Thyroid gland (tissue), 4 donors: ENCODE data around the gene SRPK3. TPM values are rescaled to one million over a fixed set of nuclear protein-coding genes. Genes with fewer than 3 reads are reported as not detected.
"Not testable (repeated sequence)": the region's sequence is repeated elsewhere in the genome, so short reads cannot be mapped to it uniquely, and the experiment has no call there.

ENCODE experiments used
- DNase-seq, 2 donors: peaks; one replicate each; pipeline ENCODE4 v3.0.0-alpha.2; 2019
- H3K27ac ChIP-seq, 3 donors: fragments of 200-600 bp; sonication (generic); 1 replicate in 2 of 3; 2 replicates in 1 of 3; pipeline ENCODE4 v1.5.1; 2016 to 2019; ENCODE audit warnings: mild to moderate bottlenecking in 1 of 3, moderate library complexity in 1 of 3
- H3K27me3 ChIP-seq: fragments of 200-600 bp; sonication (generic); one replicate; pipeline ENCODE4 v1.5.1; 2019
- H3K36me3 ChIP-seq, 2 donors: fragments of 200-600 bp; sonication (generic); one replicate each; pipeline ENCODE4 v1.5.1; 2016 to 2019
- H3K4me1 ChIP-seq, 2 donors: fragments of 200-600 bp; sonication (generic); one replicate each; pipeline ENCODE4 v1.5.1; 2017 to 2019
- H3K4me3 ChIP-seq, 3 donors: fragments of 200-600 bp; sonication (generic); replicated peaks in 1 of 3; 1 replicate in 2 of 3; 2 replicates in 1 of 3; pipeline ENCODE4 v1.5.1; 2016; ENCODE audit warnings: mild to moderate bottlenecking in 1 of 3
- H3K9me3 ChIP-seq: fragments of 200-600 bp; sonication (generic); one replicate; pipeline ENCODE4 v1.5.1; 2017
- POLR2A ChIP-seq, 2 donors: fragments of 450-650 bp; IDR thresholded peaks; one replicate each; pipeline ENCODE4 v1.6.1; 2017; ENCODE audit warnings: antibody characterized with exemption in 2 of 2, mild to moderate bottlenecking in 2 of 2, moderate library complexity in 1 of 2
- WGBS, 2 donors: methylation state at CpG; one replicate each; pipeline ENCODE4 v1.1.5; 2017; 5-methylcytosine and 5-hydroxymethylcytosine counted together
- intact Hi-C: fragments of 100-400 bp; cut with DNase I; formaldehyde crosslinking; loops from one replicate; pipeline ENCODE4 v1.15.1; 2023
- total RNA-seq, 4 donors: library from RNA; depleted of rRNA; stranded (reverse); fragments of >200 nt; gene quantifications; one replicate each; pipeline ENCODE4 v1.2.3, GENCODE V29; 2016
- TF ChIP-seq, protein P1 (sequence below), 6 experiments: fragments of 200-600 bp in 3 of 6; fragments of 450-650 bp in 3 of 6; sonication (generic) in 3 of 6; IDR thresholded peaks; one replicate each; pipeline ENCODE4 v1.5.1; 2016 to 2019; ENCODE audit warnings: antibody characterized with exemption in 6 of 6, mild to moderate bottlenecking in 2 of 6, inconsistent platforms in 1 of 6, moderate library complexity in 1 of 6

Gene SRPK3
- total RNA-seq, 4 donors from 2014 or later: 0.22 TPM; not detected in 3

DNA sequence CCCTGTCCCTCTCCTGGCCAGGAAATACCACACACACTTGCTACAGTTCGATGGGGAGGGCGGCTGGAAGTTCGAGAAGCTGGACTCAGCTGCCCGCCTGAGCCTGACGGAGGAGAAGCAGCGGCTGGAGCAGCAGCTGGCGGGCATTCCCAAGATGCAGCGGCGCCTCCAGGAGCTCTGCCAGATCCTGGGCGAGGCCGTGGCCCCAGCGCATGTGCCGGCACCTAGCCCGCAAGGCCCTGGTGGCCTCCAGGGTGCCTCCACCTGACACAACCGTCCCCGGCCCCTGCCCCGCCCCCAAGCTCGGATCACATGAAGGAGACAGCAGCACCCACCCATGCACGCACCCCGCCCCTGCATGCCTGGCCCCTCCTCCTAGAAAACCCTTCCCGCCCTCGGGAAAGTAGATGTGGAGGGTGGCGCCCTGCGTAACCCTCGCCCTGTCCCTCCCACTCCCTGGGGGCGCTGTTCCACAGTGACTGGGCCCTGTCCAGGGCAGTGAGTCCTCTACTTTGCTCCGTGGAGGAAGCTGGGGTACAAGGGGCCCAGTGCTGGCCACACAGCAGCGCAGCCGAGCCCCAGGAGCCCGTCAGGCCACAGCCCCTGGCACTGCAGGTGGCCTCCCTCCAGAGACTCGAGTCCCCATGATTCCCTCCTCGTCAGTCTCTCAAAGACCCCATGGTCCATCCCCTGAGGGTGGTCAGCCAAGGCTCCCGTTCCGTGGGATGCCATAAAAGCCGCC is 37.2 kb upstream of the SRPK3 start:
- H3K27ac ChIP-seq, H3K4me1 ChIP-seq, H3K36me3 ChIP-seq, H3K4me3 ChIP-seq, H3K27me3 ChIP-seq, H3K9me3 ChIP-seq, intact Hi-C loops: not testable (repeated sequence)
- WGBS, 2 donors: 0% methylated on average over 2 of the region's 35 CpGs; no CpG with 5 or more reads in 1 of the 2 donors
- peak in 1 of 2 donors; percentile 20 for TF ChIP-seq POLR2A (IDR thresholded peaks at IDR 0.05)
- peak; percentile 72 to 82 for DNase-seq

DNA sequence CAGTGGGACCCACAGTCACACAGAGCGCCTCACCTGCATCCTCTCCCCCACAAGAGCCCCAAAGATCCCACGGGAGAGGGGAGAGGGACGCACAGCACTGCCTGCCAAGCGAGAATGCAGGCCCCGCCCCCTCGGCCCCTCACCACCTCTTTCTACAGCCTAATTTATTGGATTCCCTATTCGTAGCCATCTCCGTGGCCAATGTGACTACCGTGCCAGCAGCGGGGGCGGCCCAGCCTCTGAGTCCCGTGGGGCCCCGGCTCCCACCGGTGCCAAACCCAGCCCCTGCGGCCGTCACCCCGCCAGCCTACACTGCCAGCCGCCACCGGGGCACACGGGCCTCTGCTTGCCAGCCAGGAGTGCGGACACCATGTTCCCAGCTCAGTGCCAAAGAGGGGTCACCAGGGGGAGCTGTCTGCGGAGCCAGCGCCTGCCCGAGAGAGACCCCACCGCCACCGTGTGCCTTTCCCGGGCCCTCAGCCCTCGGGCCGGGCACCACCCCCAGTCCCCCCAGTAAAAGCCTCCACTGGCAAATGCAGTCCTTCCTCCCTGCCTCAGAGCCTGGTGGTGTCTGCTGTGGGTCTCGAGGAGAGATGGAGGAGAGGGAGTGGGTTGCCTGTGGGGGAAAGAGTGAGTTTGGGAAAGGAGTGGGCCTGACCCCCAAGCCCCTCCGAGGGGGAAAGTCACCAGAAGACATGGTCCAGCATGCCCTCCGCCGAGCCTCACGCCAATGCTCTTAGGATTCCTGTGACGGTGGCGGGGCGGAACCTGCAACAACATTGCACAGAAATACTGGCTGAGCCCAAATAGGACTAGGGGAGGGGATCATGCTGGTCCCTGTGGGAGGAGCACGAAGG is 36.4 kb upstream of the SRPK3 start:
- intact Hi-C loops: no loop called here
- Histone ChIP-seq H3K27ac (no peak overlapping the region), H3K36me3 (no peaks in the 10 kb centered on the region), H3K9me3 (no peaks in the 10 kb centered on the region), H3K4me1 (peaks cover 0 to 4% of the 10 kb centered on the region in 2 donors), H3K4me3 (no peak overlapping the region), H3K27me3 (no peaks in the 10 kb centered on the region)
- WGBS, 2 donors: 10 to 26% methylated on average over 7 to 10 of the region's 38 CpGs
- TF ChIP-seq POLR2A (IDR thresholded peaks at IDR 0.05): no peak
- TF ChIP-seq, protein P1, sequence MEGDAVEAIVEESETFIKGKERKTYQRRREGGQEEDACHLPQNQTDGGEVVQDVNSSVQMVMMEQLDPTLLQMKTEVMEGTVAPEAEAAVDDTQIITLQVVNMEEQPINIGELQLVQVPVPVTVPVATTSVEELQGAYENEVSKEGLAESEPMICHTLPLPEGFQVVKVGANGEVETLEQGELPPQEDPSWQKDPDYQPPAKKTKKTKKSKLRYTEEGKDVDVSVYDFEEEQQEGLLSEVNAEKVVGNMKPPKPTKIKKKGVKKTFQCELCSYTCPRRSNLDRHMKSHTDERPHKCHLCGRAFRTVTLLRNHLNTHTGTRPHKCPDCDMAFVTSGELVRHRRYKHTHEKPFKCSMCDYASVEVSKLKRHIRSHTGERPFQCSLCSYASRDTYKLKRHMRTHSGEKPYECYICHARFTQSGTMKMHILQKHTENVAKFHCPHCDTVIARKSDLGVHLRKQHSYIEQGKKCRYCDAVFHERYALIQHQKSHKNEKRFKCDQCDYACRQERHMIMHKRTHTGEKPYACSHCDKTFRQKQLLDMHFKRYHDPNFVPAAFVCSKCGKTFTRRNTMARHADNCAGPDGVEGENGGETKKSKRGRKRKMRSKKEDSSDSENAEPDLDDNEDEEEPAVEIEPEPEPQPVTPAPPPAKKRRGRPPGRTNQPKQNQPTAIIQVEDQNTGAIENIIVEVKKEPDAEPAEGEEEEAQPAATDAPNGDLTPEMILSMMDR (IDR thresholded peaks at IDR 0.05): no peak
- peak; percentile 31 to 38 for DNase-seq

DNA sequence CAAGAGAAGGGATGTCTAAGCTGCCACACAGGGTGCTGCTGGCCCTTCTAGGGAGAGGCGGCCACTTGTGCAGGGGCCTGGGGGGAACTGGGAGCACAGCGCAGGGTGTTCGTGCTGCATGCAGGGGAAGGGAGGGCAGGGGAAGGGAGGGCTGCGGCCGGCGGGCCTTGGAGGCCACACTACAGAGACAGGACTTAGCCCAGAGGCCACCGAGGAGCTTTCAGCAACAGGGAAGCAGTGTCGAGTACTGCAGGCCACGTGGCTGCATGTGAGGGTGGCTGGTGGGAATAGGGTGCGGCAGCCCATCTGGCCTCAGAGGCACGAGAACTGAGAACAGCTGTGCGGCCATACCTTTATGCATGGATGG is 35.8 kb upstream of the SRPK3 start:
- H3K4me3 ChIP-seq, DNase-seq, H3K9me3 ChIP-seq, H3K36me3 ChIP-seq, H3K27ac ChIP-seq, H3K27me3 ChIP-seq, H3K4me1 ChIP-seq, intact Hi-C loops: not testable (repeated sequence)
- WGBS, 2 donors: 20 to 22% methylated on average over 2 to 4 of the region's 12 CpGs

DNA sequence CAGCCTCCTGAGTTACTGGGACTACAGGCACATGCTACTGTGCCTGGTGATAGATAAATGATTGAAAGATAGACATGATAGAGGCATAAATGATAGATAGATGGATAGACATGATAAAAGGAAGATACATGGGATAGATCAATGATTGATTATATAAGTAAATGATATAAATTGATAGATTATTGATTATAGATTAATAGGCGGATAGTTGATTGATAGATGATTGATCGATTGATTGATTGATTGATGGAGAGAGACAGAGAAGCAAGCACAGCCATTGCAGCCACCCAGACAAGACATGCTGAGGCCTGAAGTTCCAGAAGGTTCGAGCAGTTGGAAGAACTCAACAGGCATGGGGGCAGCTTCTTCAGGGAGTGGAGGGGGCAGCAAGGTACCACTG is 34.5 kb upstream of the SRPK3 start:
- WGBS, 2 donors: 71 to 90% methylated on average over 3 of the region's 3 CpGs
- Histone ChIP-seq H3K9me3 (no peaks in the 10 kb centered on the region), H3K27ac (no peak overlapping the region), H3K36me3 (no peaks in the 10 kb centered on the region), H3K27me3 (no peaks in the 10 kb centered on the region), H3K4me3 (no peak overlapping the region), H3K4me1 (peaks cover 0 to 4% of the 10 kb centered on the region in 2 donors)
- TF ChIP-seq, protein P1 (IDR thresholded peaks at IDR 0.05): no peak
- TF ChIP-seq POLR2A (IDR thresholded peaks at IDR 0.05): no peak
- no peak for DNase-seq
- intact Hi-C loops: no loop called here

DNA sequence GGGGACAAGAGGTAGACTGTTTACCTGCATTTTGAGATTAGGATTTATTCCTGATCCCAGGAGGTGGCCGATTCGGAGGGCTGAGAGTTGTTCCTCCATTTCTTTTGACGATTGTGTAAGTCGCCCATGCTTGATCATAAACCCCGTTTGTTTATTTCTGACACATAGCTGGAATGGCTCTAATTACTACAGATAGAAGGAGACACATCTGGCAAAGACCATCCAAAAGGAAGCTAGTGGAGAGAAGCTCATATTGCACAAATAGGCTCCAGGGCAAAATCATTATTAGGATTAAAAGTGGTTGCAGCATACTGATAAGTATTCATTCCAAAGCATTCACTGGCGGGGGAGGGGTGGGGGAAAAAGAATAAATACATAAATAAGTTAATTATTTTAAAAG is 33.9 kb upstream of the SRPK3 start:
- WGBS, 2 donors: 80 to 87% methylated on average over 5 to 6 of the region's 6 CpGs
- H3K9me3 ChIP-seq, intact Hi-C loops, H3K27ac ChIP-seq, H3K36me3 ChIP-seq, DNase-seq, H3K4me3 ChIP-seq, H3K27me3 ChIP-seq, H3K4me1 ChIP-seq: not testable (repeated sequence)

DNA sequence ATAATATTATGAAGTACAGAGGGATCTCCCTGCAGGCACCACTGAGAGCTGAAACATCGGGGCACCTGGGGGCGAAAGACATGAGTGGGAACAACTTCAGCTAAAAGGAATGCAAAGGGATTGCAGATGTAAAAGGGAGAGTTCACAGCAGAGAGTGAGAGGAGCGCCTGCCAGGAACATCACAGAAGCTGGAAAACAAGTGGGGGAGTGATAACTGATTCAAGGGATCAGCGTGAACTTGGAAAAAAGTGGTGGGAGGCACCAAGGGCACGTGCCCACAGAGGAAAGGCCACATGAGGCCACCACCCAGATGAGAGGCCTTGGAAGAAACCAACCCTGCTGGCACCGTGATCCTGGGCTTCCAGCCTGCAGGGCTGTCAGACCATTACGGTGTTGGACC is 31.8 kb upstream of the SRPK3 start:
- DNase-seq, H3K4me3 ChIP-seq, H3K27me3 ChIP-seq, intact Hi-C loops, H3K36me3 ChIP-seq, H3K9me3 ChIP-seq, H3K27ac ChIP-seq, H3K4me1 ChIP-seq: not testable (repeated sequence)
- WGBS, 2 donors: 86 to 88% methylated on average over 5 of the region's 7 CpGs
